ENCODE measurements around the gene DNAJC28.
"Not testable (repeated sequence)": the region's sequence is repeated elsewhere in the genome, so short reads cannot be mapped to it uniquely, and the experiment has no call there.

Gene DNAJC28

GRCh38 chr21:33491373-33492102 lies at the start of gene DNAJC28:
TSS of gene DNAJC28 (minus strand) at chr21:33491716. CDS start at chr21:33489393, 2,323 bp downstream.
- peak; percentile 89 for DNase-seq

- DNase-seq = no peak
Measured at GRCh38 chr21:33541105-33541711, 49.7 kb upstream of the DNAJC28 start.

- no peak for DNase-seq
Measured at GRCh38 chr21:33540711-33541104, 49.2 kb upstream of the DNAJC28 start.

- DNase-seq = no peak
Measured at GRCh38 chr21:33539616-33540015, 48.1 kb upstream of the DNAJC28 start.

GRCh38 chr21:33537212-33537611 lies 45.7 kb upstream of the DNAJC28 start:
- no peak for DNase-seq

- DNase-seq = no peak
Measured at GRCh38 chr21:33531007-33531406, 39.5 kb upstream of the DNAJC28 start.

- no peak for DNase-seq
Measured at GRCh38 chr21:33522953-33523349, 31.4 kb upstream of the DNAJC28 start.

GRCh38 chr21:33522297-33522952 lies 30.9 kb upstream of the DNAJC28 start:
- DNase-seq = no peak

GRCh38 chr21:33518899-33519298 lies 27.4 kb upstream of the DNAJC28 start:
- no peak for DNase-seq

- no peak for DNase-seq
Measured at GRCh38 chr21:33514229-33514628, 22.7 kb upstream of the DNAJC28 start.

GRCh38 chr21:33512481-33512880 lies 21.0 kb upstream of the DNAJC28 start:
- DNase-seq = no peak

- DNase-seq = no peak
Measured at GRCh38 chr21:33511639-33512038, 20.1 kb upstream of the DNAJC28 start.

- DNase-seq = no peak
Measured at GRCh38 chr21:33510826-33511225, 19.3 kb upstream of the DNAJC28 start.

- not testable (repeated sequence) for DNase-seq
Measured at GRCh38 chr21:33507003-33507402, 15.5 kb upstream of the DNAJC28 start.

GRCh38 chr21:33505833-33506232 lies 14.3 kb upstream of the DNAJC28 start:
- no peak for DNase-seq

- DNase-seq = no peak
Measured at GRCh38 chr21:33496345-33496744, 4.8 kb upstream of the DNAJC28 start.

- no peak for DNase-seq
Measured at GRCh38 chr21:33495743-33496142, 4.2 kb upstream of the DNAJC28 start.

- DNase-seq = no peak
Measured at GRCh38 chr21:33493756-33494155, 2.2 kb upstream of the DNAJC28 start.

GRCh38 chr21:33492571-33492970 lies 1.1 kb upstream of the DNAJC28 start:
- no peak for DNase-seq

- DNase-seq = no peak
Measured at GRCh38 chr21:33490991-33491372, 534 bp downstream of the DNAJC28 start.

GRCh38 chr21:33488936-33489335 lies 2.6 kb downstream of the DNAJC28 start:
- no peak for DNase-seq

- DNase-seq = no peak
Measured at GRCh38 chr21:33487996-33488395, 3.5 kb downstream of the DNAJC28 start.

- DNase-seq = no peak
Measured at GRCh38 chr21:33481314-33481943, 10.1 kb downstream of the DNAJC28 start.
